HEK293T (cell line): ENCODE data around the gene STX1A.
"Not testable (repeated sequence)": the region's sequence is repeated elsewhere in the genome, so short reads cannot be mapped to it uniquely, and the experiment has no call there.

Experiments used
- FOXM1 ChIP-seq: fragments of 450-650 bp; IDR thresholded peaks from 2 replicates; pipeline ENCODE4 v1.6.1; 2017; ENCODE audit warnings: mild to moderate bottlenecking, borderline replicate concordance
- TARDBP ChIP-seq: fragments of 450-650 bp; IDR thresholded peaks from 2 replicates; pipeline ENCODE4 v1.6.1; 2016

- not testable (repeated sequence) for TF ChIP-seq FOXM1, TARDBP
Measured at GRCh38 chr7:73676062-73676461, 43.4 kb downstream of the STX1A start.
